Breast epithelium (tissue), 3 donors: ENCODE results near the gene LRGUK.

Experiments used
- CTCF ChIP-seq, 3 donors: fragments of 450-650 bp; IDR thresholded peaks; one replicate each; pipeline ENCODE4 v1.5.1; 2016 to 2017; ENCODE audit warnings: antibody characterized with exemption in 3 of 3, mild to moderate bottlenecking in 3 of 3, moderate library complexity in 3 of 3
- POLR2A ChIP-seq: fragments of 450-650 bp; IDR thresholded peaks from one replicate; pipeline ENCODE4 v1.6.1; 2016; ENCODE audit warnings: antibody characterized with exemption, mild to moderate bottlenecking, moderate library complexity
- POLR2AphosphoS5 ChIP-seq, 3 donors: sonication (generic); formaldehyde crosslinking; IDR thresholded peaks; one replicate each; pipeline ENCODE4 v1.6.1; 2017; ENCODE audit warnings: antibody characterized with exemption in 3 of 3

- TF ChIP-seq POLR2A, result no peak
- no peak for TF ChIP-seq CTCF (IDR thresholded peaks at IDR 0.05)
- no peak for TF ChIP-seq POLR2AphosphoS5 (IDR thresholded peaks at IDR 0.05)
These were observed 40.0 kb upstream of the LRGUK start for GRCh38 chr7:134086998-134087735.
